GM12892 (cell line): Measurements from ENCODE around the gene FAM53A.

Experiments
- POLR2A ChIP-seq: IDR thresholded peaks from 2 replicates; pipeline ENCODE4 v1.6.1; 2011; ENCODE audit warnings: low read depth, low read length, control low read depth
- POLR2AphosphoS5 ChIP-seq: IDR thresholded peaks from 2 replicates; pipeline ENCODE4 v1.6.1; 2011; ENCODE audit warnings: low read depth, low read length, control low read depth
- TAF1 ChIP-seq: IDR thresholded peaks from 2 replicates; pipeline ENCODE4 v1.6.1; 2011; ENCODE audit warnings: low read depth, mild to moderate bottlenecking, control low read depth, low read length, borderline replicate concordance

DNA sequence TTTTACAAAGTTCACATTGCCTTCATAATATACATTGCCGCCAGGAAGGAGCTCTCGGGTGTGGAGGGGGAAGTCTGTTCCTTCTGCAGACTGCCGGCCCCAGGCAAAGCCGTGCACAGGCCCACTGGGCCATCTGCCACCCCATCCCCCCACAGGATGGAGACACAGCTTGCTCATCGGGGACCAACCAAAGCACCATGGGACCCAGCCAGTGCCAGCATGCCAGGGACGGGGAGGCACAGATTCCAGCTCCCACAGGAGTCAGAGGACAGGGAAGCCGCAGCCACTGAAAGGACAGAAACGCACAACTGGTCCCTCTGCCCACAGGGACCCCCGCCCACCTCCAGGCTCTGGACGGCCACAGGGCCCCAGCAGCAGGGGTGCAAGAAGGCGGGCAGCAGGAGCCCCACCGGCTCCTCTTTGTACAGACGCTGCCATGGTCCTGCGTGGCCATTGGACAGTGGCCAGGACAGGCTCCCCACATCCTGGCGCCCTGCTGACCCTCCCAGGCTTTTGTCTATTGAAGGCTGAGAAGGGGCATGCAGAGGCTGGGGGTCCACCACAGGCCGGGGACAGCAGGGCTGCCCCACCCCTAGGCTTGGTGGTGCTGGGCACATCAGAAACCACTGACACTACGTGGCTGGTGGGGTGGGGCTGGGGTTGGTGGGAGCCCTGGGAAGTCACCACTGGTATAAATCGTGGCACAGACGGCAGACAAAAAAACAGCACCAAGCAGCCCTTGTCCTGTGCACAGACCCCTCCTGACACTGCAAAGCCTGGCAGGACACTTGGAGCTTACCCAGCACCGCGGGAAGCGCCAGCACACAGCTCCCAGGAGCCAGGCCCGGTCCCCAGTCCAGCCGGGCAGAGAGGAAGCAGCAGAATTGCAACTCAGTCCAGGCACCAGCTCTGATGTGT, 89.0 kb downstream of the FAM53A start:
- TF ChIP-seq POLR2AphosphoS5 (no peak), POLR2A (no peak), TAF1 (no peak)
